ENCODE results near the gene MAP2K1.

Gene MAP2K1

DNA sequence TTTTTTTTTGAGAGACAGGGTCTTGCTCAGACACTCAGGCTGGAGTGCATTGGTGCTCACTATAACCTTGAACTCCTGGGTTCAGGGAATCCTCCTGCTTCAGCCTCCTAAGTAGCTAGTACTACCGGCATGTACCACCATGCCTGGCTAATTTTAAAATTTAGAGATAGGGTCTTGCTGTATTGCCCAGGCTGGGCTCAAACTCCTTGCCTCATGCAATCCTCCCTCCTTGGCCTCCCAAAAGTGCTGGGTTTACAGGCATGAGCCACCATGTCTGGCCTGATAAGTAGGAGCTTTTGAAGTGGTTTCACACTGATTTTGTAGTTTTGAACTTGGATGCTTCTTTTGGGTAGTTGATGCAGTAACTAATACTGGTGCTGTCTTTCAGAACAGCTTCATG lies 7.8 kb downstream of the MAP2K1 start:
- no peak for DNase-seq

GRCh38 chr15:66394915-66395314 lies 8.2 kb downstream of the MAP2K1 start:
- DNase-seq = no peak

DNA sequence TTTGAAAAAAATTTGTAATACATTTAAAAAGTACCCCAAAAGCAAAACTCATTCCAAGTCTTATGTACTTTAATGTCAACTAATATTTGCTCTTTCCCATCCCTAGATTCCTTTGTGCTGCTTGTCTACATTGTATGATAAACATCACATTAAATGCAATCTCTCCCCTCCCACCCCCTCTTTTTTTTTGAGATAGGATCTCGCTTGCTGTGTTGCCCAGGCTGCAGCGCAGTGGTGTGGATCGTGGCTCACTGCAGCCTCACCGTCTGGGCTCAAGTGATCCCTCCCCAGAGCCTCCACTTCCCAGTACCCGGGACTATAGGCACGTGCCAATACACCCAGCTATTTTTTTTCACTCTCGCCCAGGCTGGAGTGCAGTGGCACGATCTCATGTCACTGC lies 12.6 kb downstream of the MAP2K1 start:
- DNase-seq = no peak

DNA sequence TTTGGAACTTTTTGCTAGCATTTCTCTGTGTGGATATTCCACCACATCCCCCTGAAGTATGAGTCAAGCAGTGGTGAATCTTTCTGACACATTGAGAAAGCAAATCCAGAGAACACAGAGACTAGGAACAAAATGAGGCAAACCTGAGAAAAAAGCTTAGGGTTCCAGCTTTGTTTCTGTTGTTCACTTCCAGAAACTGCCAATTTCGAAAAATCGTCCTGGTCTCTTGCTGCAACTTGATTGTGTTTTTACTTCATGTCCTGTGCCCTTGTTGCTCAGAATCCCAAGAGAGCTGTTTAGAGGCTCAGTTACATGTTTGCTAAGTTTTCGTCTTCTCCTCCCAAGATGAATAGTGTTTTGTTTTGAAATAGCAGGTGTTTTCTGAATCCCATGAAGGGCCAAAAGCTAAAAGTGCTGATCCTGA lies 13.7 kb downstream of the MAP2K1 start:
- no peak for DNase-seq

DNA sequence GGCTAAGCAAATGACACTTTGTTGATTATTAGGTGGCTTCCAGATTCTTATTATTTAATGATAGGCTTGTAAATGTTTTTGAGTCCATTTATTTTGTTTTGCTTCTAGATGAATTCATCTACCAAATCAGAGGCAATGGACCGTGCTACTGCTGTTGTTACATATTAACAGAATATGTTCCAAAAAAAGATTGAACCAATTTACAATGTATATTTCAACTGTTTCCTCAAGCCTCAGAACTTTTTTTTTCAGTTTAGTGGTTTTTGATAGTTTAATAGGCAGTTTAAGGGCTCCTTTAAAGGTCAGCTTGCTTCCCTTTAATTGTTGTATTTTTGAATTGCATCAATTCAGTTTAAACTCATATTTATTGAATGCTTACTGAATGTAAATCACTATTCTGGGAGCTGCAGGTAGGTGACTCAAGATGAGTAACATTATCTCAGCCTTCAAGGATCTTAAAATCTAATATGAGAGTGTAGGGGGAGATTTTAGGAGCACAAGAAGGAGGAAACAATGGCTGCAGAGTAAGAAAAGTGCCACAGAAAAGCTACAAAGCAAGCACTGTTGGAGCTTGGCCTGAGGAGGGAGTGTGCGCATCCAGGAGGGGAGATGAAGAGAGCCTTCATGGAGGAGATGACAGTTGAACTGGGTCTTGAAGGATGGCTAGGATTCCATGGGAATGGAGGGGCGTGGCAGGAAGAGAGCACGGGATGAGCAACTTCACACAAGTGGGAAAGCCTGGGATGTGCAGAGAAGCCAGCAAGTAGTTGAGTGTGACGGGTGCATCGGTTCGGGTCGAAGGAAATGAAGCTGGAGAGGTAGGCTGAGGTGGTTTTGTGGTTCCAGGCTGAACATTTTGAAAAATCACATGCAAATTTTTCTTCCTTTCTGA lies 14.7 kb downstream of the MAP2K1 start:
- no peak for DNase-seq

GRCh38 chr15:66402761-66403284 lies 16.1 kb downstream of the MAP2K1 start:
- no peak for DNase-seq

DNA sequence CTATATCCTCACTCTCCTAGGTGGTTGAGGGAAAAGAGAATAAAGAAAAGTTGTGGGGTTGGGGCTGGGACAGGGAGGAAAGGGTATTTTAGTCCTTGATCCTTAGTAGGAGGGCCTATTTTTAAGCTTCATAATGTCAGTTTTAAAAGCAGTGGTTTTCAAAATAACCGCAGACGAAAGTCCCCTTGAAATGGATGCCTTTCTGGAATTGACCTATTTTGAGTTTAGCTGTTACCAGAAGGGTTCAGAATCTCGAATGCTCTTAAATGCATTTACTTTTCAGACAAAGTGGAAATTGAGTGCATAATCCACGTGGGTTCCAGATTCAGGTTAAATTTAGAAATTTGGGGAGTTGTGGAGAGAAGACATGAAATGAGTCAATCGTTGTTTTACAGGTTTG lies 16.6 kb downstream of the MAP2K1 start:
- DNase-seq = no peak

- no peak for DNase-seq
These were observed 17.4 kb downstream of the MAP2K1 start for GRCh38 chr15:66404122-66404521.

DNA sequence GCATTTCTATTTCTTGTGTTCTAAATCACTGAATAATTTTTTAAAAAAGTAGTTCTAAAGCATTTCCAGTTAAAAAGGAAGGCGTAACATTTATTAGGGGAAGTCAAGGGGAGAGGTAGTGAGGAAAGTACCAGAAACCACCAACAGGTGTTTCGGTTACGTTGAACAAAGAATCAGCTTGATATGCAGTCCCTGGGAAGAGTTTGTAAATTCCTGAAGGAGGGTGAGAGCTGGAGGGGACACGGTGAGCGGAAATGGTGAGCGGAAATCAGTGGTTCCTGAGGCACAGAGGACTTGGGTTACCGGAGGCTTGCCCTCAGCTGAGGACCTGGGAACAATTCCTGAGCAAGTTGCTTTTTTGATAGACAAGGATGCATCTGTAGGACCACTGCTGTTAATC lies 17.8 kb downstream of the MAP2K1 start:
- DNase-seq = no peak

DNA sequence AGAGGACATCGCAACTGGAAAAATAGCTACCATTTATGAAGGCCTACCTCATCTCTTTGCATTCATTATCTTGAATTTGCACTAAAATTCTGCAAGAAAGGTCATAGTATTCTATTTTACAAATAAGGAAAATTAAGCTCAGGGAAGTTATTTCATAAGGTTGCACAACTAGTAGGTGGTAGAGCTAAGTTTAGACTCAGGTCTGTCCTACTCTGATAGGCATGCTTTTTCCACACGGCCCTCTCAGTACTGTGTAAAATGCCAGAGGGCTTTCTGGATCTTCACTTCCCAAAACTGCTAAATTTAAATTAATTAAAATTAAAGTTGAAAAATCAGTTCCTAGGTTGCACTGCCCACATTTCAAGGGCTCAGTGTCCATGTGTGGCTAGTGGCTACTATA lies 18.3 kb downstream of the MAP2K1 start:
- no peak for DNase-seq

DNA sequence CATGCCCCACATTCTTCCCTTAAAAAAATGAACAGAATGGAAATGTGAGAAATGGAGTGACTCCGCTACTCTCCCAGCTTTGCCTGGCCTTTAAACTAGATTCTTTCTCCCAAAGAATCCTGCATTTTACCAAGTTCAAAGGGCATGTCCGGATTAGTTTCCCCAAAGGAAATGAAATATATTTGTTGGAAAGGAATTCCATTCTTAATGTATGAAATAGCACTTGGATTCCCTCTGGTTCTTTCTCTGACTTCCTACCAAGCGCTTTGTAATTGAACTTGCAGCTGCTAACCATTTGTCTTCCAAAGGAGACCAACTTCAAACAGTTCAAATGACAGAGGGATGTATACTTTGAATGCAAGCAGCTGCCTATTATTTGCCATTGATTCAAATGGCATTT lies 18.9 kb downstream of the MAP2K1 start:
- DNase-seq = no peak

GRCh38 chr15:66408254-66408653 lies 21.5 kb downstream of the MAP2K1 start:
- DNase-seq = no peak

- no peak for DNase-seq
These were observed 22.1 kb downstream of the MAP2K1 start for GRCh38 chr15:66408675-66409282.

- no peak for DNase-seq
These were observed 22.9 kb downstream of the MAP2K1 start for GRCh38 chr15:66409565-66410108.

GRCh38 chr15:66411190-66411589 lies 24.5 kb downstream of the MAP2K1 start:
- no peak for DNase-seq

- no peak for DNase-seq
These were observed 25.5 kb downstream of the MAP2K1 start for GRCh38 chr15:66412220-66412619.

GRCh38 chr15:66413579-66413978 lies 26.9 kb downstream of the MAP2K1 start:
- no peak for DNase-seq

DNA sequence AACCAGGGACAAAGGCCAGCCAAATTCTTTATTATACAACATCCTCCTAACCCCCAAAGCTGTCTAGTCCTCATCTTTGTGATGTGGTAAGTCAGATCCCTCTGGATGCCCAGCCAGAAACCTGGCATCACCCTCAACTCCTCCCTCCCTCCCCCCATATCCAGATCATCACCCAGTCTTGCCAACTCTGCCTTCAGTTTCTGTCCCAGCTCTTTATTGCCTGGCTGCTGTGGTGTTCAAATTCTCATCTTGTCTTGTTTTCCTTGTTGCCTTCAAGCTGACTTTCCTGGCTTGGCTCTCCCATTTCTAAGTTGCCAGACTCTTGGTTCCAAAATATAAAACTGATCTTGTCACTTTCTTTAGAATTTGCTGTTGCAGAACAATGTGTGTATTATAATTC lies 28.6 kb downstream of the MAP2K1 start:
- DNase-seq = no peak

- no peak for DNase-seq
These were observed 31.0 kb downstream of the MAP2K1 start for GRCh38 chr15:66417736-66418135.

DNA sequence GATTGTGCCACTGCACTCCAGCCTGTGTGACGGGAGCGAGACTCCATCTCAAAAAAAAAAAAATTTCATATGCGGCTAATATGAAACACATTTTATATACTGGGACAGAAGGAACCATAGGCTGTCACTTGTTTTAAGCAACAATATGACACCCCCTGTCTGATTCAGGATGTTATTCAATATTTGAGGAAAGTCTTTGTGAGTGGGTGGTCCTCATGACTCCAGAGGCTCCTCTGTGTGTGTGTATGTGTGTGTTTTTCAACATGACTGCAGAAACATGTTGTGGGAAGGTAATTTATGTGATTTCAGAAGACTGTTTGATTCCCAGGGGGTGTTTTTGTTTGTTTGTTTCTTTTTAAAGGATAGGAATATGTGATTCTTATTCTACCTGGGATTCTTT lies 32.8 kb downstream of the MAP2K1 start:
- no peak for DNase-seq

DNA sequence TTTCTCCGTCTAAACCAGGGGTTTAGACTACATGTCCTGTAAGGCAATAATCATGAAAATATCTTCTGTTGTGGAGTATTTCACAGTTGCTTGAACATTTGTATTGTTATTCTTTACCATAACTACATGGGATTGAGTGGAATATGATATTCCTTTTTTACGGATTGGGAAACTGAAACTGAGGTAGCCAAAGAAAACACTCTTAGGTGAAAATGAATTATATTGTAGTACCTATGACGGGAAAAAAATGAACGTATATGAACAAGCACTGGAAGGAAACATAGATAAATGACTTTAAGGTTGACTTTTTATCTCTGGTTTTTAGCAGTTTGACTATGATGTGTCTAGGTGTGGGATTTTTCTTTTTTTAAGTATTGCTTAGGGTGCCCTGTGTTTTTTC lies 35.6 kb downstream of the MAP2K1 start:
- DNase-seq = no peak

DNA sequence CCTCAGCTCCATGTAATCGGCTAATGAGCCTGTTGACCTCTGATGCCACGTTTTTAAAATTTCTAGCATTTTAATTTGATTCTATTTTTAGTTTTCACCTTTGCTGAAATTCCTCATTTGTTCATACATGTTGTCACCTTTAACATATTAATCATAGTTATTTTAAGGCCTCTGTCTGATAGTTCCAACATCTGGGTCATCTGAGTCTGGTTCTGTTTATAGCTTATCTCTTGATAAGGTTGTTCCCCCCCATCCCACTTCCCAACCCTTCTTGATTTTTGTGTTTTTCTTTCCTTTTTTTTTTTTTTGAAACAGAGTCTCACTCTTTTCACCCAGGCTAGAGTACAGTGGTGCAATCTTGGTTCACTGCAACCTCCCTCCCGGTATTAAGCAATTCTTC lies 36.4 kb downstream of the MAP2K1 start:
- DNase-seq = no peak

DNA sequence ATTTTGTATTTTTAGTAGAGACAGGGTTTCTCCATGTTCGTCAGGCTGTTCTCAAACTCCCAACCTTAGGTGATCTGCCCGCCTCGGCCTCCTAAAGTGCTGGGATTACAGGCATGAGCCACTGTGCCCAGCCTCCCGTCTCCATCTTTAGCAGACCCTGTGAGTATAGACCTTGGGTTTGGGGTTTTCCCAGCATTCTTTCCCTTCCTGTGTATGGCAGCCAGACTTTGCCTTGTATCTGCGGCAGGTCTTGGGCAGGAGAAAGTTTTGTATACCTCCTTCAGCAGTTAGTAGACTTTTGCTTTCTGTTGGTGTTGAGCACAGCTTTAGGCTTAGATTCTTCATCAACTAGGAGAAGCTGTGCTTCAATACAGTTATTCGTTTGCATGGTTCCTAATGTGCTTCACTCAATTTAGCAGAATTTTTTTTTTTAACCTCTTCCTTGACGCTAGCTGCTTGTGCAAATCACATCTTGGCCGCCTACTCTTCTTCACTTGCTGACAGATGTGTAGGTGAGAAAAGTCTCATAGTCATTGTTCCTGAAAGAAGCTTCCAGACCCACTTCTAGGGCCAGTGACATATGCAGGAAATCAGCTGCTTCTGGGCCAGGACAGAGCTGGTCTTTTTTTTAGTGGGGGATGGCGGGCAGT lies 38.4 kb downstream of the MAP2K1 start:
- no peak for DNase-seq

GRCh38 chr15:66425837-66426236 lies 39.1 kb downstream of the MAP2K1 start:
- DNase-seq = no peak
